ENCODE results near the gene OR1J4. TPM values are rescaled to one million over a fixed set of nuclear protein-coding genes. Genes with fewer than 3 reads are reported as not detected.
"Not testable (repeated sequence)": the region's sequence is repeated elsewhere in the genome, so short reads cannot be mapped to it uniquely, and the experiment has no call there.

OR1J4 gene
- polyA plus RNA-seq, 1 of the 3 experiments (the other 2 are of a cell fraction), result 0.07 TPM

GRCh38 chr9:122536134-122536533, 17.2 kb downstream of the OR1J4 start:
- ChIA-PET CTCF (no interaction called here), POLR2A (no interaction called here)
- H4K20me1 ChIP-seq (ENCODE audit: insufficient read depth), result no peaks in the 10 kb centered on the region
- H3K36me3 ChIP-seq (replicated peaks in 1 of 2; ENCODE audit: control insufficient read depth in 1 of 2, insufficient read depth in 2 of 2, low read length in 1 of 2), result no peaks in the 10 kb centered on the region
- 19% methylated on average over 1 of the region's 1 CpG for WGBS (ENCODE audit: low lambda C conversion rate)
- no peak overlapping the region for H2AFZ ChIP-seq (ENCODE audit: low read depth)
- H3K27ac ChIP-seq (ENCODE audit: low read depth in 2 of 2, low read length in 1 of 2), result no peak overlapping the region
- H3K4me1 ChIP-seq (ENCODE audit: control insufficient read depth in 1 of 2, insufficient read depth in 2 of 2, low read depth in 1 of 2, low read length in 1 of 2), result no peaks in the 10 kb centered on the region
- TF ChIP-seq TEAD4 (IDR thresholded peaks at IDR 0.05; ENCODE audit: borderline replicate concordance, insufficient read depth), result no peak
- TF ChIP-seq IRF3 (IDR thresholded peaks at IDR 0.05; ENCODE audit: low read depth, low read length), result no peak
- no peak for TF ChIP-seq EZH2phosphoT487 (IDR thresholded peaks at IDR 0.05; ENCODE audit: borderline replicate concordance, low read depth)
- TF ChIP-seq NFIC (IDR thresholded peaks at IDR 0.05; ENCODE audit: borderline replicate concordance), result no peak
- TF ChIP-seq RFX5 (IDR thresholded peaks at IDR 0.05; ENCODE audit: low read length), result no peak
- no peak for TF ChIP-seq RAD21 (IDR thresholded peaks at IDR 0.05; ENCODE audit: low read length)
- TF ChIP-seq FOXM1 (IDR thresholded peaks at IDR 0.05; ENCODE audit: low read depth), result no peak
- TF ChIP-seq NRF1 (IDR thresholded peaks at IDR 0.05; ENCODE audit: low read depth, low read length), result no peak
- TF ChIP-seq SIN3A (IDR thresholded peaks at IDR 0.05; ENCODE audit: borderline replicate concordance, low read depth, low read length), result no peak
- TF ChIP-seq FOSL2 (IDR thresholded peaks at IDR 0.05; ENCODE audit: borderline replicate concordance, low read depth), result no peak
- TF ChIP-seq, protein P1, sequence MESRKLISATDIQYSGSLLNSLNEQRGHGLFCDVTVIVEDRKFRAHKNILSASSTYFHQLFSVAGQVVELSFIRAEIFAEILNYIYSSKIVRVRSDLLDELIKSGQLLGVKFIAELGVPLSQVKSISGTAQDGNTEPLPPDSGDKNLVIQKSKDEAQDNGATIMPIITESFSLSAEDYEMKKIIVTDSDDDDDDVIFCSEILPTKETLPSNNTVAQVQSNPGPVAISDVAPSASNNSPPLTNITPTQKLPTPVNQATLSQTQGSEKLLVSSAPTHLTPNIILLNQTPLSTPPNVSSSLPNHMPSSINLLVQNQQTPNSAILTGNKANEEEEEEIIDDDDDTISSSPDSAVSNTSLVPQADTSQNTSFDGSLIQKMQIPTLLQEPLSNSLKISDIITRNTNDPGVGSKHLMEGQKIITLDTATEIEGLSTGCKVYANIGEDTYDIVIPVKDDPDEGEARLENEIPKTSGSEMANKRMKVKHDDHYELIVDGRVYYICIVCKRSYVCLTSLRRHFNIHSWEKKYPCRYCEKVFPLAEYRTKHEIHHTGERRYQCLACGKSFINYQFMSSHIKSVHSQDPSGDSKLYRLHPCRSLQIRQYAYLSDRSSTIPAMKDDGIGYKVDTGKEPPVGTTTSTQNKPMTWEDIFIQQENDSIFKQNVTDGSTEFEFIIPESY (IDR thresholded peaks at IDR 0.05; ENCODE audit: borderline replicate concordance, low read depth), result no peak
- no peak for TF ChIP-seq TAF1 (IDR thresholded peaks at IDR 0.05; ENCODE audit: borderline replicate concordance, low read depth, low read length)
- TF ChIP-seq, protein P2, sequence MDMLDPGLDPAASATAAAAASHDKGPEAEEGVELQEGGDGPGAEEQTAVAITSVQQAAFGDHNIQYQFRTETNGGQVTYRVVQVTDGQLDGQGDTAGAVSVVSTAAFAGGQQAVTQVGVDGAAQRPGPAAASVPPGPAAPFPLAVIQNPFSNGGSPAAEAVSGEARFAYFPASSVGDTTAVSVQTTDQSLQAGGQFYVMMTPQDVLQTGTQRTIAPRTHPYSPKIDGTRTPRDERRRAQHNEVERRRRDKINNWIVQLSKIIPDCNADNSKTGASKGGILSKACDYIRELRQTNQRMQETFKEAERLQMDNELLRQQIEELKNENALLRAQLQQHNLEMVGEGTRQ (IDR thresholded peaks at IDR 0.05; ENCODE audit: borderline replicate concordance, low read depth, low read length), result no peak
- no peaks in the 10 kb centered on the region for H3K9me2 ChIP-seq
- H3F3A ChIP-seq (replicated peaks; ENCODE audit: insufficient read depth), result no peaks in the 10 kb centered on the region
- H3K79me2 ChIP-seq (ENCODE audit: insufficient read depth), result no peaks in the 10 kb centered on the region
- no peaks in the 10 kb centered on the region for H3K9me3 ChIP-seq
- no peak overlapping the region for H3K4me2 ChIP-seq
- no peak for DNase-seq
- no peak overlapping the region for H3K9ac ChIP-seq
- H3K27me3 ChIP-seq (ENCODE audit: insufficient read depth), result peaks cover 10% of the 10 kb centered on the region; the same call in 1 of the 2 replicates
- no peak overlapping the region for H3K4me3 ChIP-seq (ENCODE audit: low read depth in 2 of 2, low read length in 1 of 2)

GRCh38 chr9:122537066-122537465, 18.1 kb downstream of the OR1J4 start:
- H3F3A ChIP-seq (replicated peaks; ENCODE audit: insufficient read depth); H3K4me2 ChIP-seq; H4K20me1 ChIP-seq (ENCODE audit: insufficient read depth); H3K27me3 ChIP-seq (ENCODE audit: insufficient read depth); H3K79me2 ChIP-seq (ENCODE audit: insufficient read depth); H3K4me3 ChIP-seq (ENCODE audit: low read depth in 2 of 2, low read length in 1 of 2); H3K4me1 ChIP-seq (ENCODE audit: control insufficient read depth in 1 of 2, insufficient read depth in 2 of 2, low read depth in 1 of 2, low read length in 1 of 2); H3K9me2 ChIP-seq; H3K36me3 ChIP-seq (replicated peaks in 1 of 2; ENCODE audit: control insufficient read depth in 1 of 2, insufficient read depth in 2 of 2, low read length in 1 of 2); H3K9me3 ChIP-seq; H3K27ac ChIP-seq (ENCODE audit: low read depth in 2 of 2, low read length in 1 of 2); DNase-seq; H3K9ac ChIP-seq; POLR2A ChIA-PET; CTCF ChIA-PET; H2AFZ ChIP-seq (ENCODE audit: low read depth): not testable (repeated sequence)
- WGBS (ENCODE audit: low lambda C conversion rate), result 16% methylated on average over 7 of the region's 7 CpGs

Data from SK-N-SH (cell line).